ENCODE results near the gene IFNAR1. TPM values are rescaled to one million over a fixed set of nuclear protein-coding genes. Genes with fewer than 3 reads are reported as not detected.
A peak's percentile ranks its signal among the peaks of the same experiment; 100 is the strongest.

The IFNAR1 gene
- total RNA-seq, 8 experiments from 2014 or later: 13.9 to 49.0 (median 17.4) TPM

DNA sequence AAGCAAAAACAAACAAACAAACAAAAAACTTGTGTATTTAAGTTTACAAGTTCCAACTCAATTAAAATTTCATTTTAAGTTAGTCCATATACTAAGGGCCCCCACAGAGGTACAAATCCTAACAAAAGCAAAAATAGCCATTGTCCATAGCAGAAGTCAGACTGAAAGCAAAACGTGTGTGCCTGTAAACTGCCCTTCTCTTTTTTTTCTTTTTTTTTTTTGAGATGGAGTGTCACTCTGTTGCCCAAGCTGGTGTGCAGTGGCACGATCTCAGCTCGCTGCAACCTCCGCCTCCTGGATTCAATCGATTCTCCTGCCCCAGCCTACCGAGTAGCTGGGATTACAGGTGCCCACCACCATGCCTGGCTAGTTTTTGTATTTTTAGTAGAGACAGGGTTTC, 66.9 kb downstream of the IFNAR1 start:
- Histone ChIP-seq H3K27ac (no peak overlapping the region), H3K4me3 (no peak overlapping the region), H3K4me1 (replicated peaks in 1 of 2) (peaks cover 9 to 12% of the 10 kb centered on the region in 2 donors)
- ATAC-seq (replicated peaks in 6 of 8): no peak
- in situ Hi-C loops (cut with MboI; ENCODE audit: low pct_unique_long_range_greater_than_20kb in 2 of 9, low sequenced_read_pairs in 9 of 9, unreplicated experiment in 9 of 9): no loop called here
- 47 to 100% (median 77%) methylated on average over 1 to 6 of the region's 6 CpGs; no CpG with 5 or more reads in 2 of the 10 experiments for WGBS, 10 experiments

GRCh38 chr21:33392284-33392985, 67.7 kb downstream of the IFNAR1 start:
- Histone ChIP-seq H3K27ac (no peak overlapping the region), H3K4me3 (no peak overlapping the region), H3K4me1 (replicated peaks in 1 of 2) (peaks cover 9 to 17% of the 10 kb centered on the region in 2 donors)
- 36 to 100% (median 64%) methylated on average over 1 to 5 of the region's 11 CpGs; no CpG with 5 or more reads in 4 of the 10 experiments for WGBS, 10 experiments
- in situ Hi-C loops (cut with MboI; ENCODE audit: low pct_unique_long_range_greater_than_20kb in 2 of 9, low sequenced_read_pairs in 9 of 9, unreplicated experiment in 9 of 9): no loop called here
- peak in 3 of 8 experiments; percentile 53 to 87 (median 77) for ATAC-seq (replicated peaks in 6 of 8)

GRCh38 chr21:33393348-33393747, 68.6 kb downstream of the IFNAR1 start:
- ATAC-seq (replicated peaks in 6 of 8): no peak
- Histone ChIP-seq H3K4me1 (replicated peaks in 1 of 2) (peaks cover 9 to 17% of the 10 kb centered on the region in 2 donors), H3K27ac (no peak overlapping the region), H3K4me3 (no peak overlapping the region)
- in situ Hi-C loops (cut with MboI; ENCODE audit: low pct_unique_long_range_greater_than_20kb in 2 of 9, low sequenced_read_pairs in 9 of 9, unreplicated experiment in 9 of 9): no loop called here
- 0 to 100% (median 72%) methylated on average over 1 to 5 of the region's 5 CpGs; no CpG with 5 or more reads in 2 of the 10 experiments for WGBS, 10 experiments

GRCh38 chr21:33394260-33394659, 69.5 kb downstream of the IFNAR1 start:
- Histone ChIP-seq H3K4me3 (no peak overlapping the region), H3K4me1 (replicated peaks in 1 of 2) (peaks cover 9 to 17% of the 10 kb centered on the region in 2 donors), H3K27ac (no peak overlapping the region)
- ATAC-seq (replicated peaks in 6 of 8): no peak
- 13 to 100% (median 97%) methylated on average over 1 to 7 of the region's 8 CpGs; no CpG with 5 or more reads in 2 of the 10 experiments for WGBS, 10 experiments
- in situ Hi-C loops (cut with MboI; ENCODE audit: low pct_unique_long_range_greater_than_20kb in 2 of 9, low sequenced_read_pairs in 9 of 9, unreplicated experiment in 9 of 9): no loop called here

- Histone ChIP-seq H3K4me3 (no peak overlapping the region), H3K4me1 (replicated peaks in 1 of 2) (peaks cover 9 to 17% of the 10 kb centered on the region in 2 donors), H3K27ac (peak overlapping the region; percentile 2 to 59)
- WGBS, 10 experiments: 0 to 100% (median 50%) methylated on average over 1 to 5 of the region's 6 CpGs; no CpG with 5 or more reads in 3 of the 10 experiments
- peak in 5 of 8 experiments; percentile 81 to 98 (median 92) for ATAC-seq (replicated peaks in 6 of 8)
- in situ Hi-C loops (cut with MboI; ENCODE audit: low pct_unique_long_range_greater_than_20kb in 2 of 9, low sequenced_read_pairs in 9 of 9, unreplicated experiment in 9 of 9): no loop called here
Measured at GRCh38 chr21:33395891-33396331, 71.1 kb downstream of the IFNAR1 start.

GRCh38 chr21:33396436-33396835, 71.7 kb downstream of the IFNAR1 start:
- in situ Hi-C loops (cut with MboI; ENCODE audit: low pct_unique_long_range_greater_than_20kb in 2 of 9, low sequenced_read_pairs in 9 of 9, unreplicated experiment in 9 of 9): no loop called here
- no peak overlapping the region for H3K27ac ChIP-seq
- WGBS, 10 experiments: 10 to 100% (median 100%) methylated on average over 1 to 4 of the region's 6 CpGs; no CpG with 5 or more reads in 5 of the 10 experiments
- peaks cover 9 to 17% of the 10 kb centered on the region in 2 donors for H3K4me1 ChIP-seq (replicated peaks in 1 of 2)
- H3K4me3 ChIP-seq: no peak overlapping the region
- ATAC-seq (replicated peaks in 6 of 8): no peak

DNA sequence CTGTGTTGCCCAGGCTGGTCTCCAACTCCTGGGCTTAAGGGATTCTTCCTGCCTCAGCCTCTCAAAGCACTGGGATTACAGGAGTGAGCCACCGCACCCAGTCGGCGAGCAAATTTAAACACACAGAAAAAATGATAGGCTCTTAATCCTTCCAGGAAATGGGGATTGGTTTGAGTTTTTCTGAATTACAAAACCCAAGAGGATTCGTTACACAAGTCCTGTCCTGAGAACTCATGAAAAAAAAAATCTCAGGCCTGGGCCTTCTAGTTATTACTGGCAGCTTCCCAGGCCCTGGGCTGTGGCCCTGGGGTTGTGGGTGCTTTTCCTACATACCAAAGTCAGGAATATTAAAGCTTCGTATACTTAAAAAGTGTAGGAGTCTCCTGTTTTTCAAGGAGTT, 72.2 kb downstream of the IFNAR1 start:
- ATAC-seq (replicated peaks in 6 of 8): peak in 1 of 8 experiments; percentile 16

GRCh38 chr21:33397717-33398116, 72.9 kb downstream of the IFNAR1 start:
- WGBS, 10 experiments: 80 to 100% (median 94%) methylated on average over 2 to 3 of the region's 3 CpGs; no CpG with 5 or more reads in 5 of the 10 experiments
- Histone ChIP-seq H3K27ac (no peak overlapping the region), H3K4me1 (replicated peaks in 1 of 2) (peaks cover 12 to 17% of the 10 kb centered on the region in 2 donors), H3K4me3 (no peak overlapping the region)
- ATAC-seq (replicated peaks in 6 of 8): no peak
- in situ Hi-C loops (cut with MboI; ENCODE audit: low pct_unique_long_range_greater_than_20kb in 2 of 9, low sequenced_read_pairs in 9 of 9, unreplicated experiment in 9 of 9): no loop called here

More for the DNA sequence above, 72.2 kb downstream of the IFNAR1 start:
- no peak overlapping the region for H3K27ac ChIP-seq
- peaks cover 9 to 17% of the 10 kb centered on the region in 2 donors for H3K4me1 ChIP-seq (replicated peaks in 1 of 2)
- WGBS, 10 experiments: 60 to 100% (median 97%) methylated on average over 1 to 5 of the region's 5 CpGs; no CpG with 5 or more reads in 3 of the 10 experiments
- in situ Hi-C loops (cut with MboI; ENCODE audit: low pct_unique_long_range_greater_than_20kb in 2 of 9, low sequenced_read_pairs in 9 of 9, unreplicated experiment in 9 of 9): no loop called here
- H3K4me3 ChIP-seq: no peak overlapping the region

- Histone ChIP-seq H3K4me3 (no peak overlapping the region), H3K4me1 (replicated peaks in 1 of 2) (peaks cover 12 to 17% of the 10 kb centered on the region in 2 donors), H3K27ac (no peak overlapping the region)
- 60 to 100% (median 83%) methylated on average over 1 to 3 of the region's 5 CpGs; no CpG with 5 or more reads in 6 of the 10 experiments for WGBS, 10 experiments
- no peak for ATAC-seq (replicated peaks in 6 of 8)
- in situ Hi-C loops (cut with MboI; ENCODE audit: low pct_unique_long_range_greater_than_20kb in 2 of 9, low sequenced_read_pairs in 9 of 9, unreplicated experiment in 9 of 9): no loop called here
Measured at GRCh38 chr21:33398361-33398760, 73.6 kb downstream of the IFNAR1 start.

DNA sequence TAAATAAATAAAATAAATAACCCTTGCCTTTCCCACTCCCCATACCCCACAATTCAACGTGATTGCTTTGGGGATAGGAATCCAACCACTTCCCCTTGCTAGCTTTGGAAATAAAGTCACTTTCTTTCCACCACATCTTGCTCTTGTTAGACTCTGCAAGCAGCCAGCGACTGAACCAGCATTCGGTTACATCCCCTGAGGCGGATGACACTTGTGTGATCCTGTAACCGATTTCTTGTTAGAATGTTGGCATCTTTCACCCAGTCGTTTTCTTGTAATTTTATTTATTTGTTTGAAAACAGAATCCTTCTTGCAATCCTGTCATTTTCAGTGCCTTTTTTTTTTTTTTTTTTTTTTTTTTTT, 76.8 kb downstream of the IFNAR1 start:
- H3K4me3 ChIP-seq: no peak overlapping the region
- in situ Hi-C loops (cut with MboI; ENCODE audit: low pct_unique_long_range_greater_than_20kb in 2 of 9, low sequenced_read_pairs in 9 of 9, unreplicated experiment in 9 of 9): no loop called here
- no peak for ATAC-seq (replicated peaks in 6 of 8)
- H3K4me1 ChIP-seq (replicated peaks in 1 of 2): peaks cover 9 to 11% of the 10 kb centered on the region in 2 donors
- WGBS, 10 experiments: 10 to 97% (median 65%) methylated on average over 3 to 6 of the region's 6 CpGs; no CpG with 5 or more reads in 2 of the 10 experiments
- no peak overlapping the region for H3K27ac ChIP-seq

DNA sequence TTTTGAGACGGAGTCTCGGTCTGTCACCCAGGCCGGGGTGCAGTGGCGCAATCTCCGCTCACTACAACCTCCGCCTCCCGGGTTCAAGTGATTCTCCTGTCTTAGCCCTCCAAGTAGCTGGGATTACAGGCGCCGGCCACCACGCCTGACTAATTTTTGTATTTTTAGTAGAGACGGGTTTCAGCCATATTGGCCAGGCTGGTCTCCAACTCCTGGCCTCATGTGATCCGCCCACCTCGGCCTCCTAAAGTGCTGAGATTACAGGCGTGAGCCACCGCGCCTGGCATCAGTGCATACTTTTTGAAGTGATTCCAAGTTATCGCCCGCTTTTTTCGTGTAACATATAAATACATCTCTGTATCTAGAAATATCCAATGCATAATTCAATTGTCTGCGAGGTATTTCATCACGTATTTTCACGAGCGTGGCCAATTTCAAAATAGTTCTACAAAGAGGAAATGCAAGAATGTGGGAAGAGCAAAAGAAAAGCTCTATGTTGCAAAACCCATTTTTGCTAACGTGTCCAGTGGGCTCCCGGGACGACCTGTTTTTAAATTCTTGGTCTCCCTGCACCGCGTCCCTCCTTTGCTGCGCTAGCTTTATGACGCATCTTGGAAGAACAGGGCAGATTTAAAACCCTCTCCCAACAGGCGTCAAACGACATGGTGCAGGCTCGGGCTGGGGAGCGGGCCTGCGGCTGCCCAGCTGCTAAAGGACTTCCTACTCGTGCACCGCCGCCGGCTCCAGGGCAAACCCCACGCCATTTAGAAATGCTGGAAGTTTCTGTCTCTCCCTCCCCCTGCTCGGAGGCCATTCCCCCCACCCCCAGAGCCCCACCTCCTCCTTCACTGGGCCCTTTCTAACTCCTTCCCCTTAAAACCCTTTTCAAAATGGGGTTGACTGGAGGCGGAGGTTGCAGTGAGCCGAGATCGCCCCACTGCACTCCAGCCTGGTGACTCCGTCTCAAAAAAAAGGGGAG, 77.5 kb downstream of the IFNAR1 start:
- Histone ChIP-seq H3K27ac (no peak overlapping the region), H3K4me3 (peak overlapping the region in 4 of 5 donors; percentile 65 to 84 (median 78)), H3K4me1 (replicated peaks in 1 of 2) (peaks cover 6 to 9% of the 10 kb centered on the region in 2 donors)
- 1 to 98% (median 72%) methylated on average over 10 to 22 of the region's 45 CpGs for WGBS, 10 experiments
- in situ Hi-C loops (cut with MboI; ENCODE audit: low pct_unique_long_range_greater_than_20kb in 2 of 9, low sequenced_read_pairs in 9 of 9, unreplicated experiment in 9 of 9): no loop called here
- peak in 7 of 8 experiments; percentile 1 to 49 (median 23) for ATAC-seq (replicated peaks in 6 of 8)

DNA sequence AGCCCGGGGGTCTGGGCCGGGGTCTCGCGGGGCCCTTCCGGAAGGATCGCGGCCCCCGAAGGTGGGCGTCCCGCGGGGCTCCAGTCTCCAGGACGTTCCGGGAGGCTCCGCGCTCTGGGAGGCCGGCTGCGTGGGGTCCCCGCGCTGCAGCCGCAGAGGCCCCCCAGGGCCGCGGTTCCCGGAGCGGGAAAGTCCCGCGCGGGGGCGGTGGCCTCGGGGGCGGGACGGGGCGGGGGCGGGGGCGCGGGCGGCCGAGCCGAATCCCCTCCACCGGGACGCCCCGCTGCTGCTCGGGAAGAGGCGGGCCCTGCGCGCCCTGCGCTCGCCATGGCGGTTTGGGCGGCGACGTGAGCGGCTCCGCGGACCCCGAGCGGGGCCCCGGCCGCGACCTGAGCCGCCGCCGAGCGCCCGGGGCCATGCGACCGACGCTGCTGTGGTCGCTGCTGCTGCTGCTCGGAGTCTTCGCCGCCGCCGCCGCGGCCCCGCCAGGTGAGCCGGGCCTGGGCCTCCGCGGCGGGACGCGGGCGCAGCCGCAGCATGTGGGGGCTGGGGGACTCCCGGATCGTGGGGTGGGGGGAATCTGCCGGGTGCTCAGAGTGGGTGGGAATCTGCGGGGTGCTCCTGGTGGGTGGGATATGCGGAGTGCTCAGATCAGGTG, 78.5 kb downstream of the IFNAR1 start, which contains the start of gene IFNGR2:
IFNGR2 (plus strand) TSS at position 286 of the 658 bp plus-strand sequence; CDS start at position 417, 131 bp downstream.
- ATAC-seq (replicated peaks in 6 of 8): peak; percentile 24 to 70 (median 62)
- peaks cover 6 to 9% of the 10 kb centered on the region in 2 donors for H3K4me1 ChIP-seq (replicated peaks in 1 of 2)
- peak within 1 kb of the TSS; percentile 72 to 75 for H3K27ac ChIP-seq
- no CpG with 5 or more reads among the region's 89 CpGs for WGBS, 10 experiments
- in situ Hi-C loops (cut with MboI; ENCODE audit: low pct_unique_long_range_greater_than_20kb in 2 of 9, low sequenced_read_pairs in 9 of 9, unreplicated experiment in 9 of 9): no loop called here
- H3K4me3 ChIP-seq: peak within 1 kb of the TSS; percentile 65 to 84 (median 76)

Measured in motor neuron (in vitro differentiated cells).